Right lobe of liver (tissue), 4 donors: ENCODE measurements around the gene CNTN5.

Experiments
- CTCF ChIP-seq, 4 donors: fragments of 200-600 bp in 3 of 4; fragments of 450-650 bp in 1 of 4; IDR thresholded peaks; one replicate each; pipeline versions ENCODE4 v1.5.1 to v1.8.0; 2016 to 2022; ENCODE audit warnings: antibody characterized with exemption in 4 of 4, mild to moderate bottlenecking in 2 of 4
- POLR2A ChIP-seq: fragments of 450-650 bp; IDR thresholded peaks from one replicate; pipeline ENCODE4 v1.6.1; 2017; ENCODE audit warnings: antibody characterized with exemption, mild to moderate bottlenecking
- donor health status: DM: no; HTN: no; CAD: no.
- donor health status: DM: no; HTN: no; CAD: no.
- donor health status: DM: no; HTN: yes; CAD: no.

GRCh38 chr11:99020352-99021225 is at the start of gene CNTN5:
- TF ChIP-seq CTCF (IDR thresholded peaks at IDR 0.05) (no peak), POLR2A (no peak)
